Stimulated activated CD4-positive, alpha-beta T cell treated with anti-CD3 and anti-CD28 coated beads, Interleukin-2, amount 100 ng/mL, for 24 hours (primary cell): Measurements from ENCODE around the gene KLHL10.

Experiments
- DNase-seq, 2 donors: peaks; one replicate each; pipeline ENCODE4 v3.0.0-alpha.2; 2020

KLHL10 gene

DNA sequence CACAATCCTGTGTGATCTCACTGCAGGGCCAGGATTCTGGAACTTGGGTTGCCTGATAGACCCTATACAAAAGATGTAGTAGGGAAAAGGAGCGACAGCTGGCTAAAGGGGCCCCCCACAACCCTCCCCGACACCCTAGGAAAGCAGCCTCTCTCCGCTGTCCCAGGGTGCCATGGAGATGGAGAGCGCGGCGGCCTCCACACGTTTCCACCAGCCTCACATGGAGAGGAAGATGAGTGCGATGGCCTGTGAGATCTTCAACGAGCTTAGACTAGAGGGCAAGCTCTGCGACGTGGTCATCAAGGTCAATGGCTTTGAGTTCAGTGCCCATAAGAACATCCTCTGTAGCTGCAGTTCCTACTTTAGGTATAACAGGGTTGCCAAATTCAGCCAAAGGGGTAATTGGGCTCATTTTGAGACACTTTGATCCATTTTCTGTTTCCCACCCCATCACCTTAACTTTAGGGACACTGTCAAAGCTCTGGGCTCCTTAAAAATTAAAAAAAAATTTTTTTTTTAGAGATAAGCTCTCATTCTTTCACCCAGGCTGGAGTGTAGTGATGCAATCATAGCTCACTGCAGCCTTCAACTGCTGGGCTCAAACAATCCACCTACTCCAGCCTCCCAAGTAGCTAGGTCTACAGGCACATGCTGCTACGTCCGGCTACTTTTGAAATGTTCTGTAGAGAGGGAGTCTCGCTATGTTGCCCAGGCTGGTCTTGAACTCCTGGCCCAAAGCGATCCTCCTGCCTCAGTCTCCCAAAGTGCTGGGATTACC, at the start of gene KLHL10:
KLHL10 (plus strand) TSS at position 65 of the 778 bp plus-strand sequence; CDS start at position 173, 108 bp downstream.
- no peak for DNase-seq

DNA sequence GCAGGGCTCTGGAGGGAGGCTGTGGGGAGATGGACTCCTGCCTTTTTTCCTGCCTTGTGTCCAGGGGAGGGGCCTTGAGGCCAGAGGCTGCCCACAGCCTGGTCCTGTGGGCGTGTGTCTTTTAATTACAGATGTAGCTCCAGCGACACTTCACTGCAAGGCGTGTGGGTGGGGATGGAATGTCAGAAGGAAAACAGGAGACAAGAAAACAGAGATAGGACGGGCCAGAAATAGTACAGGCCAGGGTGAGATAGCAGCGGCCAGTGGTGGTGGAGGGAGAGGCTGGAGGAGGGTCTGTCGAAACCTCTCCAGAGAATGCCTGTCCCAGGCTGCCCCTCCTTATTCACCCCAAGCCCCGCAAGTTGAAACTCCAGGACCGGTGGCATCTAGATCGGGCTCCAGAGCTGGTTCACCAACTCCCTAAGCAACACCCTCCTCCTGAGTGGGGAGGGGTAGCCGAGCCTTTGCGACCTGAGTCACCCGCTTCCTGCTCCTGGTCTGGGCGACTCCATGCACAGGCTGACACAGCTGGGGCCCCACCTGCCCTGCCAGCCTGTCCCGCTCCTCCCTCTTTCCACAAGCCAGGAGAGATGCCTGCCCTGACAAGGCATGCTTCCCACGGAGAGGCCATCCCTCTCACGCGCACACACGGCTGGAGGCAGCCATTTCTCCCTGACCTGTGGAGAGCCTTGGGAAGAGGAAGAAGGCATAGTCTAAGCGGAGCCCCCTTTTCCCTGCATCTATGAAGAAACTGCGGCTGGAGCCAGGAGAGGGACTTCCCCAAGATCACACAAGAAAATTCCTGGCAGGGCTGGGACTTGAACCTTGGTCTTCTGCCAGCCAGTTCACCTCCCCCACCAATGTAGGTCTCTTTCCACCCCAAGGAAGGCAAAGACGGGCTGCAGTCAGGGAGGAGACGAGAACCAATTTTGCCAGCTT, 44.5 kb upstream of the KLHL10 start:
- no peak for DNase-seq

DNA sequence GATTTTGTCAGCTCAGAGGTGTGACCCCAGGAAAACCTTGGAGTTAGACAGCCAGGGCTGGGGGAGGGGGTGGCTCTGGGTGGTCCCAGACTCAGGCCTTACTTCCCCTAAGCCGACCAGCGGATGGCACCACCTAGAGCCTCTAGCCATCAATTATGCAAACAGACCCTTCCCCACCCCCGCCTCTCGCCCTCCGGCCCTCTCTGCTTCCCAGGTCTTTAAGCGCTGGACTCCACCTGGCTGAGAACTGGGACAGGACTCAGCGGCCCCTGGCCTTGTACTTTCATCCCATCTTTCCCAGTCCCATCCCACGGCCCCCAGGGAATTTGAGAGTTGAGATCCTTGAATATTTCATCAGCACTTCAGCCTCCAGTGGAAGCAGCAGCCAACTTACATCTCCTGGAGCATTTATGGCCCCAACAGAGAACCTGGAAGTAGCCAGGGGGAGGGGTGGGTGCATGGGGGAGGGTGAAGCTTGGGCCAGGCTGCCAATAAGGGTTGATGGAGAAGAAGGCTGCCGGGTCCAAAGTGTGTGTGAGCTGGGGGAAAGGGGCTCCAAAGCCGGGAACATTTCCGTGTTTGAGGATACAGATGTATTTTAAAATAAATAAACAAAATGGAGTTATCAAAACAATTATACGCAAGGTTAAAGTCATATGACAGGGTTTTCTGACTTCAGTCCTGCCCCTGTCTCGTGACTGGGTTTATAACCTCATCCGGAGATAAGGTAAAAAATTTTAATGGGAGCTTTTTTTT, 43.7 kb upstream of the KLHL10 start:
- no peak for DNase-seq

DNA sequence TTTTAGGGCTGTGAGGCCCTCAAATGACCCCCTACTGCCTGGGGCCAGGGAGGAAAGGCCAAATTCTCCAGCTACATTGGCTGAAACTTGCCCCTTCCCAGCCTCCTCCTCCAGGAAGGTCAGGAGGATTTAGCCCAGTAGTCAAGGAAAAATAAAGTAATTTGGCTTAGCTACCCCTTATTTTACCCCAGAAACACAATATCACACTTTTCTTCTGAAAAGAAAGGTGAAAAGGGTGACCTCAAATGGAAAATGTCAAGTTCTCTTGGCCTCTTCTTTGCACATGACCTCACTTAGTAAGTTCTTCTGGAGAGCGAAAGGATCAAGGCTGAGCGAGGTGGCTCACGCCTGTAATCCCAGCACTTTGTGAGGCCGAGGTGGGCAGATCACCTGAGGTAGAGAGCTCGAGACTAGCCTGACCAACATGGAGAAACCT, 43.1 kb upstream of the KLHL10 start:
- DNase-seq, result no peak

DNA sequence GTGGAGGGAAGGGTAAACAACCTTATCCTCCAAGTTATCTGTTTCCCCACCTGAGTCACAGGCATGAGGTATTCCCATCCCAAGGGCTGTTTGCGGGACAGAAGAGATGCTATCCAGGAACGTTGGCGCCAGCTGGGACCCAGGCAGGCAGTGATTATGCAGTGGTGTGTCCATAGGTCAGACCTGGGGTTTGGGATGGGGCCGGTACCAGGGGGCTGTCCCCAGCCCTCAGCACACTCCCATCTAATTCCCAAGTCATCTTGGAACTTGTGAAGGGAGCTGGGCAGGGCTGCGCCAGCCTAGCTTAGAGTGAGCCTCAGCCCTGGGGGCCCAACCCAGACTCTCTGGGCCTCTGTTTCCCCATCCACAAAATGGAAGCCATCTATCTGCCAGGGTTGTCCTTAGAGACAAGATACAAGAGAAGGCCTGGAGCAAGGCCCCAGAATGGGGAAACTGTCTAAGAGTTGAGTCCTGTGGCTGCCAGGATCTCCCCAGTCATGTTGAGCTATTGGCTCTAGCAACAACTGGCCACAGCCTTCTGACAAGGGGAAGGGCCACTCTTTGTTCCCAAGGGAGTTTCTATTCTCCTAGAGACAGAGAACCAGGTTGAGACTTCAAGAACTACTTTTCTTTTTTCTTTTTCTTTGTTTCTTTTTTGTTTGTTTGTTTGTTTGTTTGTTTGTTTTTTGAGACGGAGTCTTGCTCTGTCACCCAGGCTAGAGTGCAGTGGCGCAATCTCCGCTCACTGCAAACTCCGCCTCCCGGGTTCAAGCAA, 41.3 kb upstream of the KLHL10 start:
- DNase-seq, result no peak

DNA sequence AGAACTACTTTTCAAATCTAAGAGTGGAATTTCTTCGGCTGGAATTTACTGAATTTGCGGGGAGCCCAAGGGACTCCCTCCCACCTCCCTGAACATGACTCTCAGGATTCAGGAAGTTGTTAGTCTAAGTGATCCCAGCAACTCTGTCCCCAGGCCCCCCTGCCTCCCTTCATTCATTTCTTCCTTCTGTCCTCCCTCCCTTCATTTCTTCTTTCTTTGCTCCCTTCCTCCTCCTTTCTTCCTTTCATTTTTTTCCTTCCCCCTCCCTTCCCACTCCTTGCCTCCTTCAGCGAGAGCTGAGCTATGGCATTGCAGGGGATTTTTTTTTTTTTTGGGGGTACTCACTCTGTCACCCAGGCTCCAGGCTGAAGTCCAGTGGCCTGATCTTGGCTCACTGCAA, 40.2 kb upstream of the KLHL10 start:
- no peak for DNase-seq

DNA sequence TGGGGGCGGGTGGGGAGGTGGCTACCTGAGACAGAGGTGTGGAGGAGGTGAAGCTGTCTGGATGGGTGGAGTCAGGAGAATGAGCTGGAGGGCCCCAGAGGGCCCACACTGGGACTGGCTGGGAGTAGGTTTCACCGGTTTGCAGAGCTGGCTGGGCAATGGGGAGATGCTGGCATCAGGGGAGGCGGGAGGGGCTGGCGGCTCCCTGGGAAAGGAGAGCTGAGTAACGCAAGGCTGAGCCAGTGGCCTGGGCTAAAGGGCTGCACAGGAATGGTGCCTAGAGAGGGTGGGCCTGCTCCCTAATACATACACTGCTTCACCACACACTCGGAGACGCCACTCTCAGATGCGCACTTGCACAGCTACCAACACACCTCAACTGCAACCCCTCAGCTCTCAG, 38.3 kb upstream of the KLHL10 start:
- DNase-seq, result no peak

DNA sequence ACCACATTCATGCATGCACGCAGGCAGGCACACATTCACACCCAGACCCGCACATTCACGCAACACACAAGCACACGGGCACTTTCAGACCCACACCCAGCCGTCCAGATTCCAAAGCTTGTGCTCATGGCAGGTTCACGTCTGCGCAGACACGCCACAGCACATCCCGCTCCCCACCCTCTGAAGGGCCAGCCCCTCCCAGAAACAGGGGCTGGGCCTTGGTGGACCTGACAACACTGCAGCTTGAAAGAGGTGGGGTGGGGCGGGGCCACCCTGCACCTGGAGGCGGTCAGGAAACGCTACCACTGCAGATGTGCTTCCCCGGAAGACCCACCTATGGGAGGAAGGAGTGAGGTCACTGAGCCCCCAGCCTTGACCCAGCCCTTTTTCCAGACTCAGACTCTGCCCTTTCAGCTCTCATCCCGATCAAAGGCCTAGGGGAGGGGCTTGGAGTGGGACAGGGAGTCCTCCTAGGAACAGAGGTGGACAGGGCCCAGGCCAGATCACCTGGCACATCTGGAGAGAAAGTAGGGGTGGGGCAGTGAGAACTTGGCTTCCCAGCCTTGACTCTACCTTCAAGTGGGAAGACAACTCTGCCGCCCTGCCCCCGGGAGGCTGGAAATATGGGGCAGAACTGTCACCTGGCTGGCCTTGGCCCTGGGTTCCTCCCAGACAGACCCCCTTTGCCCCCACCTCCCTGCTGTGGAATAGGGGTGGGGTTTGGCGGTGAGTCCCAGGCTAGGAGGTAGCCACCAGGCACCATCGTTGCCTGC, 36.8 kb upstream of the KLHL10 start:
- no peak for DNase-seq

DNA sequence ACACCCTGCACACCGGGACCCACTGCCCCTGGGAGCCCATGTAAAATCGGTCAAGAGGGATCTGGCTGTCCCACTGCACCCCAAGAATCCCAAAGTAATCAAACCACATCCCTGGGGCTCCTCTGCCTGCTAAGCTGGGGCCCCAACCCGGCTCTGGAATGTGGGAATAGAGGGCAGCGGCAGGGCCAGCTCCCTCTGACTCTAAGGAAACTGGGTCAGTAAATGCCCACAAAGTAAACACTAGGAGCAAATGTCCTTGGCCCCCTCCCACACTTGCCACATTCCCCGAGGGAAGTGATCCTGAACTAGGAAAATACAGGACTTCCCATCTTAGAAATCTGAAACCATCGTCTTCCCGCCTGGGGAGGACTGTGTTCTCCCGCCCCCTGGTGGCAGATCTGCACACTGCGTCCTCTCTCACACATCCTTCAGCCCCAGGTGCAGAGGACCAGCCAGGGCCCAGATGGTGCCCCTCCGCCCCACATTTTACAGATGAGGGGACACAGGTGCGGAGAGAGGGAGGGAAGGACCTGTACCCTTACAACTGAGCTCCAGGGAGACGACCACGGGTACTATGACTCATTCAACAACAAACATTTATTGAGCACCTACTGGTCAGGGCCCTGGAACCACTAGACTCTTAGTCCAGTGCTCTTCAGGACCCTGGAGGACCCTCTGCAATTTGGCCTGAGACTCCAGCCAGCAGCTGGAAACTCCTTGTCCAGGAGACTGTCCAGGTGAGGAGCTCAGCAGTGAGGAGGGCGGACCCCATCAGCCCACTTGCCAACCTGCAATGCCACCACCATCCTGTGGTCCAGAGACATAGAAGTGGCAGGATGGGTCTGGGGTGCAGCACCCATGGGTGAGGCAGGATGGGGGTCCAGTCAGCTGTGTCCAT, 36.0 kb upstream of the KLHL10 start:
- peak; percentile 83 to 85 for DNase-seq

DNA sequence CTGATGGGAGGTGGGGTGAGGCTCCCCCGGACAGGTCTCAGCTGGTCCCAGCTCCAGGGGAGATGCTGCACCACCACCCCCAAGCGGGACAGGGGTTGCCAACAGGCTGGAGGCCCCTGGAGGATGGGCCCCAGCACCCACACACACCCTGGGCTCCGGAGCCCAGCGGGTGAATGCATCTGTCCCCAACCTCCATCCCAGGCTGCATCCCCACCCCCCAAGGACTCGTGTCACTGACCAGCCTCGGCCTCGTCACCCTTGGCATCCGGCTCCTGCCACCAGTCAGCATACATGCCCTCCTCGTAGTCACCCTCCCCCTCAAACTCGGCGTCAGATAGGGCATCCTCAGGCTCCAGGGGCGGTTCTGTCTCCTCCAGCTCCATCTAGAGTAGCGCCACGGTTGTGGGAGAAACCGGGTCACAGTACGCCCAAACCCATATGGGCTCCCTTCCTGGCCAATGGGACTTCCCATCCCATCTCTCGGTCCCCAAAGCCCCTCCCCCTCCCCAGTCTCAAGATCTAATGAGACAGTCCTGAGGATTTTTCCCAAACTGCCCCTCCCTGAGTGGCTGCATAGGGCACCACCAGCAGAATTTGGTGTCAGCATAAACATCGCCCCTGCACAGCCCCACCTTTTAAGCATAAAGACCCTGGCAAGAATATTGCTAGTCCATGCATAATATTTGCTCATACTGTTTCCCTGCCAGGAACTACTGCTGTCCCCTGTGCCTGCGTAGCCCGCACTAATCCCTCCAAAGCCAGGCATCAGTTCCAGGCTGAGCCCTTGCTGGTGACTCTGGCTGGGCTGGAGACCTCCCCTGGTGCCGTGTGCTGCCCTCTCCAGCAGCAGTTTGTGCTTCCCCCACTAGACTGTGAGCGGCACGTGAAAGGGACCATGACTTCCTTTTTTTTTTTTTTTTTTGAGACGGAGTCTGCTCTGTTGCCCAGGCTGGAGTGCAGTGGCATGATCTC, 34.3 kb upstream of the KLHL10 start:
- DNase-seq, result no peak

DNA sequence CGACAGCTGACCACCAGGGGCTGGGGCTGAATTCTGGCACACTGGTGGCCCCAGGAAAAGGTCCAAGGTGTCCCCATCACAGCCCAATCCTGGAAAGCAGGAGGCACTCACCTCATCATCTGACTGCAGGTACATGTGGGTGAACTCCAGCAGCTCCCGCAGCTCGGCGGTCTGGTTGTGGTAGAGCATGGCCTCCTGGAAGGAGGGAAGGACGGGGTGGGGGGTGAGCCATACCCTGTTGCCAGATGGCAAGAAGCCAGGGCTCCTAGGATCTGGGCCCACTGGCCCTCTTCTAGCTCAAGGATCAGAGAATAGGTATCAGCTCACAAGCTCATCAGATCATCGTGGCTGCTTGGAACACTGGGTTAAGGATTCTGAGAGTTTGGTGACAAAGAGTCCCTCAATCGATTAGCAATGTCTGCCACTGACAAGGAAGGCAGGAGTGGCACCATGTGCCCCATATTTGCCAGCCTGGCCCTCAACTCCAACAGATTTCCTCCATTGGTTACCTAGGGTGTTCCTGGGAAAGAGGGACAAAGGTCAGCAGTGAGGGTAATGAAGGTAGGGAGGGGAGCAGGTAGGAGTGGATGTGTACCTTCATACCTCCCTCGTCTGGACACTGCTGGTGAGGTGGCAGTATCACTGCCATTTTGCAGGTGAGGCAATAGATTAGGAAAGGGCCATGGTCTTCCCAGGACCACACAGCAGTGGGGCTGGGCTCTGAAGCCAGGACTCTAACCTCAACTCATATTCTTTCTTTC, 30.8 kb upstream of the KLHL10 start:
- DNase-seq, result no peak

DNA sequence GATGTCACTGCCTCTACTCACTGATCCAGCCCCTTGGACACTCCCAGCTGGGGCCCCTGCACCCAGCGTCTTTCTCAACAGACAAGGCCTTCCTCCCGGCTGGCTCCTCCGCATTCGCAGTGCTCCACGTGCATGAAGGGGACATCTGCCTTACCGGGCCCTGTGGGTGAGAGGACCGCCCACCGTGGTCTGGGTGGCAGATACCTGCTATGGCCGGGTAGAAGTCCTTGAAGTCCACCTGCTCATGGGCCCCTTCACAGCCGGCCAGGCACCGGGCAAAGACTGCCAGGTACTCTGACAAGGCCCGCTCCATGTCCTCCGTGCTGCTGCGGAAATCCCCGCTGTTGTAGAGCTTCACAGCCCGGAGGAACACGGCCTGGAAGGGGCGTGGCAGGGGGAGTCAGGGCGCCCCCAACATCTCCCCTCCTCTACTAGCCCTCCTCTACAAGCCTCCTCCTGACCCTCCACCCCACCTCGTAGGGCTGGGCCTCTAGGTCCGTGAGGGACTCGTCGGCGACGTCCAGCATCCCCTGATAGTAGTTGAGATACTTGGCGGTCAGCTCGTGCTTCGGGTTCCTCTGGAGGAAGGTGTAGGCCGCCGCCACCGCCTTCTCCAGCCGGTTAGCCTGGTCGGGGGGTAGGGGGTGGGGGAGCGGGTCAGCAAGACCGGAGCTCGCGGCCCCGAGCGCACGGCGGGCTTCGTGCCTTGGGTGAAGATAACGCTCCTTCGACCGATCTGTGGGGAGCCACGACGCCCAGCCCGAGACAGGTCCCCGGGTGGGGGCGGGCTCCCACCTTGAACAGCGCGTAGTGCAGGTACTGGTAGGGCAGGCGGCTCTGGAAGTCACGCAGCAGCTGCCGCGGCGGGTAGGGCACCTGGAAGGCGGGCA, 26.7 kb upstream of the KLHL10 start:
- DNase-seq, result peak in 1 of 2 donors; percentile 29

DNA sequence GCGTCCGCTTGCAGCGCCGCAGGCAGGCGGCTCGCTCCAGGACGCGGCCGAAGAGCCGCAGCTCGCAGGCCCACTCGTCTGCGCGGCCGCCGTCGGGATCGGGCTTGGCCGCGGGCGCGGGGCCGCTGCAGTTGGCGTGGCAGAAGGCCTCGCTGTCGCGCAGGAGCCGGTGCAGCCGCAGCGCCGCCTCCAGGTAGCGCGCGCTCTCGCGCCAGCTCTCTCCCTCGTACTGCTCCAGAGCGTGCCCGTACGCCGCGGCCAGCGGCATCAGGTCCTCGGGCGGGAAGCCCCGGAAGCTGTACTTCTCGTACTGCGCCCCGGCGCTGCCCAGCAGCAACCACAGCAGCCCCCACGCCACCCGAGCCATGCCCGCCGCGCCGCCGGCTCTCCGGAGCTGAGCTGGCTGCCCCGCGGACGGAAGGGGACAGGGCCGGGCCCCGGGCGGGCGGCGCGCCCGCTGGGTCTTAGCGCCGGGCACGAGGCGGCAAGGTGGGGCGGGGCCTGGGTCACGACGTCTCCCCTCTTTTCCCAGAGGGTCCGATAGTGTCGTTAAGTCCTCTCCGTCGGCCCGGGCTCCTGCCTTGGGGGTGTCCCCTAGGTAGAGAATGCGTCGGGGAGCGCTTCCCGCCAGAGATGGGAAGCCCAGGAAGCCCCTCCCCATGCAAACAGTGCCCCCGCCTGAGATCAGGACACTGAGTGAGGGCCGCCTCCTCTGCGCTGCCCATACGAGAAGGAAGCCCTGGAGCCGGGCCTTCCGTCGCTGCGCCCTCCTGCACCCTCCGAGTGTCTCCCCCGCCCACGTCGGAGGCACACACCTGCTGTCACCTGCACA, 25.9 kb upstream of the KLHL10 start, which contains the start of gene P3H4:
P3H4 (minus strand) TSS at position 401 of the 832 bp plus-strand sequence; CDS start at position 367, 34 bp downstream.
- peak; percentile 73 to 76 for DNase-seq

DNA sequence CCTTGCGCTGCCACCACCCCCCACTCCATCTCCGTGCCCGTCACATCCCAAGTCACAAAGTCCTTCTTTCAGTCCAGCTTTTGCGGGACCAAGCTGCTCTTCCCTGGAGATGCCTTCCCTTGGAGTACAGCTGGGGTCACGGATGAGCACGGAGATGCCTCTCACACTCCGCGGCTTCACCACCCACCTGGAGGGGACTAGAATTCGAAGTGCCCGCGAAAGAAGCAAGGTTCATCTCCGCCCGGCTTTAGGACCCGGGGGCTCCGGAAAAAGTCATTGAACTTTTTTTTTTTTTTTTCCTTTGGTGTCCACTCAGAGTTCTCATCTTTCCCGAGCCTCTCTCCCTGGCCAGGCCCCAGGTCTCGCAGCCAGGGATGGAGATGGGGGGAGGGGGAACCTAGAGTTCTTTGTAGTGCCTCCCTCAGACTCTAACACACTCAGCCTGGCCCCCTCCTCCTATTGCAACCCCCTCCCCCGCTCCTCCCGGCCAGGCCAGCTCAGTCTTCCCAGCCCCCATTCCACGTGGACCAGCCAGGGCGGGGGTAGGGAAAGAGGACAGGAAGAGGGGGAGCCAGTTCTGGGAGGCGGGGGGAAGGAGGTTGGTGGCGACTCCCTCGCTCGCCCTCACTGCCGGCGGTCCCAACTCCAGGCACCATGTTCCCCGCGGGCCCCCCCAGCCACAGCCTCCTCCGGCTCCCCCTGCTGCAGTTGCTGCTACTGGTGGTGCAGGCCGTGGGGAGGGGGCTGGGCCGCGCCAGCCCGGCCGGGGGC, 25.1 kb upstream of the KLHL10 start, which contains the start of gene FKBP10:
FKBP10 (plus strand) TSS at position 624 of the 771 bp plus-strand sequence; CDS start at position 655, 31 bp downstream.
- peak; percentile 22 to 23 for DNase-seq

DNA sequence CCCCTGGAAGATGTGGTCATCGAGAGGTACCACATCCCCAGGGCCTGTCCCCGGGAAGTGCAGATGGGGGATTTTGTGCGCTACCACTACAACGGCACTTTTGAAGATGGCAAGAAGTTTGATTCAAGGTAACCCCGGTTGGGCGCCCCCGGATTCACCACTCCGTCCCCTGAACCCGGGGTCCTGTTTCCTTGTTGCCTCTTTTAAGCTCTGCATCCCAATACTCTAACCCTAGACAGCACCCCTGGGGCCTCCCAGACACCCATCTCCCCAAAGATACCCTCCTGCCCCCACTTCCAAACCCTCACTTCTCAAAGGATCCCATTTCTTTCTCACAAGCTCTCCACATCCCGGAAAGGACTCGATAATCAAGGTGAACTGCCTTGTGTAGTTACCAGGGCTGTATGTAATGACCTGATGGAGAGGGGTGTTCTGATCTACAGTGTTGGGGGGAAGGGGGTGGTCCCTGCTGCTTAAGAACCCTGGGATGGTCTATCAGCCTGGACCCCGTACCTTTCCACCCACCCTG, 24.4 kb upstream of the KLHL10 start:
- no peak for DNase-seq
